Smooth muscle cell (in vitro differentiated cells): ENCODE measurements around the gene CD58. TPM values are rescaled to one million over a fixed set of nuclear protein-coding genes. Genes with fewer than 3 reads are reported as not detected.
"Not testable (repeated sequence)": the region's sequence is repeated elsewhere in the genome, so short reads cannot be mapped to it uniquely, and the experiment has no call there.

Source experiments
- DNase-seq: peaks from one replicate; lab custom pipeline; 2025; ENCODE audit not compliant: unreplicated experiment; lab: John Stamatoyannopoulos, UW
- H2AFZ ChIP-seq: fragments of 200-600 bp; sonication (generic); 2 replicates; pipeline ENCODE4 v1.6.0; 2016; ENCODE audit warnings: antibody characterized with exemption, low read depth, mild to moderate bottlenecking
- H3F3A ChIP-seq: fragments of 200-600 bp; sonication (generic); 2 replicates; pipeline ENCODE4 v1.6.0; 2017; ENCODE audit warnings: antibody characterized with exemption, low read depth
- H3K27ac ChIP-seq: fragments of 200-600 bp; sonication (generic); 2 replicates; pipeline ENCODE4 v1.5.1; 2016; ENCODE audit warnings: low read depth, mild to moderate bottlenecking
- H3K27me3 ChIP-seq: fragments of 200-600 bp; sonication (generic); 2 replicates; pipeline ENCODE4 v1.6.1; 2016; ENCODE audit warnings: low read depth, mild to moderate bottlenecking
- H3K36me3 ChIP-seq: fragments of 200-600 bp; sonication (generic); 2 replicates; pipeline ENCODE4 v1.5.1; 2016; ENCODE audit warnings: low read depth
- H3K4me1 ChIP-seq: fragments of 200-600 bp; sonication (generic); 2 replicates; pipeline ENCODE4 v1.5.1; 2016; ENCODE audit warnings: low read depth
- H3K4me2 ChIP-seq: fragments of 200-600 bp; sonication (generic); 2 replicates; pipeline ENCODE4 v1.6.0; 2016; ENCODE audit warnings: mild to moderate bottlenecking
- H3K4me3 ChIP-seq: fragments of 200-600 bp; sonication (generic); 2 replicates; pipeline ENCODE4 v1.5.1; 2016; ENCODE audit warnings: mild to moderate bottlenecking
- H3K79me2 ChIP-seq: fragments of 200-600 bp; sonication (generic); 2 replicates; pipeline ENCODE4 v1.6.0; 2016; ENCODE audit warnings: low read depth, mild to moderate bottlenecking
- H3K9ac ChIP-seq: fragments of 200-600 bp; sonication (generic); 2 replicates; pipeline ENCODE4 v1.6.0; 2016; ENCODE audit warnings: low read depth
- H3K9me3 ChIP-seq: fragments of 200-600 bp; sonication (generic); replicated peaks from 2 replicates; pipeline ENCODE4 v1.5.1; 2016; ENCODE audit warnings: low read depth
- H4K20me1 ChIP-seq: fragments of 200-600 bp; sonication (generic); 2 replicates; pipeline ENCODE4 v1.6.0; 2016; ENCODE audit warnings: low read depth
- WGBS: methylation state at CpG from one replicate; pipeline ENCODE4 v1.1.7; 2016; ENCODE audit warnings: low lambda C conversion rate; 5-methylcytosine and 5-hydroxymethylcytosine counted together
- polyA plus RNA-seq: library from polyadenylated mRNA; unstranded; fragments of >200 nt; fragmentation: Nextera tagmentation; extraction: Ambion mirVana; gene quantifications from 2 replicates; pipeline ENCODE4 v1.2.1, GENCODE V29; 2016
- total RNA-seq: library from RNA; depleted of rRNA; stranded (reverse); fragments of >200 nt; gene quantifications from 2 replicates; pipeline ENCODE4 v1.2.3, GENCODE V29; 2014
- TF ChIP-seq, protein P1 (sequence below): fragments of 200-600 bp; sonication (generic); IDR thresholded peaks from 2 replicates; pipeline ENCODE4 v1.5.1; 2017; ENCODE audit warnings: borderline replicate concordance, mild to moderate bottlenecking, antibody characterized with exemption; ENCODE audit not compliant: insufficient read depth, poor library complexity, severe bottlenecking

CD58 gene
- total and polyA plus RNA-seq, 2 experiments from 2014 or later, result 33.5 to 43.8 TPM

DNA sequence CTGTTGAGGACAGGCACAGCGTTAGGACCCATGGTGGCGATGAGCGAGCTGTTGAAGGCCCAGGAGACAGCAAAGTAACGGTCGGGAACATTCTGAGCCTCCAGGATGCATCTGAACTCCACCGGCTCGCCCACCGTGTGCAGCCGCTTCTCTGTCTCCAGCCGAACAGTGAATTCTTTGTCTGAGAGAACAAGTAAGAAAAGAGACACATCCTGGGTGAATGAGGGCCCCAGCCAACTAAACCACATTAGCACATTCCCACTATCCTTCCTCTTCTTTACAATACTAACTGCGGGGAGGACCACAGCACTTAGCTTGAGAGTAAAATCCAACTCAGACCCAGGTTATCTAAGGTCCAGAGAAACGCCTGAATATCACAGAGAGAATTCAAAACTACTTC lies 37.3 kb upstream of the CD58 start:
- H3K36me3 ChIP-seq, H3K27ac ChIP-seq, H3K9me3 ChIP-seq, H3F3A ChIP-seq, H3K79me2 ChIP-seq, H4K20me1 ChIP-seq, H3K4me1 ChIP-seq, H3K27me3 ChIP-seq, DNase-seq, H3K9ac ChIP-seq, H2AFZ ChIP-seq, H3K4me3 ChIP-seq, H3K4me2 ChIP-seq: not testable (repeated sequence)
- 83% methylated on average over 11 of the region's 12 CpGs for WGBS

DNA sequence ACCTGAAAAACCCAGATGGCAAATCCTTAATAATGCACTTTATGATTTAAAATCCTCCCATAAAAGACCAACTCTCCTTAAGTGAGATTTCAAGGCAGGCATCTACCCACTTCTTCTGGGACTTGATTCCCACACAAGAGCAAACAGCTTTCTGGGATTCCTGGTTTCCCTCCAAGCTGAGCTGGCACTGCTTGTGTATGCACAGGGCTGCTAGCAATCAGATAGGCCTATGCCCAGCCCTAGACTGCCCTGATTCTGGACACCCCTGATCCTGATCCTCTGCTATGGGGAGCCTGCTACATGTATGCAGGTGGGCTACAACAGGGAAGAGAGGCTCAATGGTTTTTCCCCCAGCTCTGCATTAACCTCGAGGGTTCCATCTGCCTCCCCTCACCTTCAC lies 36.6 kb upstream of the CD58 start:
- H3K4me1 ChIP-seq, H3K9me3 ChIP-seq, H2AFZ ChIP-seq, H3K36me3 ChIP-seq, DNase-seq, H3F3A ChIP-seq, H3K4me2 ChIP-seq, H3K27ac ChIP-seq, H3K4me3 ChIP-seq, H3K79me2 ChIP-seq, H4K20me1 ChIP-seq, H3K27me3 ChIP-seq, H3K9ac ChIP-seq: not testable (repeated sequence)
- WGBS, result 100% methylated on average over 1 of the region's 1 CpG

DNA sequence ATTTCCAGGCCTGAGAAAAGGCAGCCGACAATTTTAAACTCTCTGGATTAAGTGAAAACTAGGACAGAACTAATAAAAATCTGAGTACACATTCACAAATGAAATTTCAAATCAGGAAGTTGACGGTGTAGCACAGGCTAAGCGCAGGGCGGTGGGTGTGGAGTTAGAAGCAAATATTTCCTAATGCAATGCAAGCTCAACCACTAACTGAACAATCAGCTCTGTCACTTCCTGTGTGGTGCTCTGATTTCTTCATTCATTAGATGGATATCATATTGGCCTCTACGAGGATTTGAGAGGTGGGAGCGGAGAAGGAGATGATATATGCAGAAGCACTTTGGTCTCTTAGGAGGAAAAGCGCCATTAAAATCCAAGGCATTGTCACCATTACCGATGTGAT lies 35.2 kb upstream of the CD58 start:
- H3K4me1 ChIP-seq, H3K27me3 ChIP-seq, H3K9ac ChIP-seq, H3K4me3 ChIP-seq, H3K9me3 ChIP-seq, H4K20me1 ChIP-seq, DNase-seq, H3K79me2 ChIP-seq, H3F3A ChIP-seq, H3K36me3 ChIP-seq: not testable (repeated sequence)
- WGBS, result 54% methylated on average over 8 of the region's 8 CpGs
- Histone ChIP-seq H2AFZ (peak overlapping the region; percentile 18), H3K27ac (peak overlapping the region; percentile 52), H3K4me2 (peak overlapping the region; percentile 33)

DNA sequence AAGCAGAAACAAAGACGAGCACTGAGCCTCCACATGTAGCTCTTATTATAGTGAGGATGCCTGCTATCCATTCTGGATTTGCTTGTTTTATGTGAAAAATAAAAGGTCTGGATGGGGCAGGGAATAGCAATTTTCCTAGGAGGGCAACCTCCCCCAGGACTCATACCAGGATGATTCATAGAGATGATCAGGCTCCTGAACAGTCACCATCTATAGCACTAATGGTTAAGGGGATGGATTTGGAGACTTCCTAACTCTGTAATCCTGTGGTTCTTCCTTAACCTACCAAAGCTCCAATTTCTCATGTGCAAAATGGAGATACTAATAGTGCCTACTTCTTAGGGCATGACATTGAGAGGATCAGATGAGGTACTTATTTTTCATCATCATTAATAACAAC lies 34.5 kb upstream of the CD58 start:
- H3K9ac ChIP-seq, result no peak overlapping the region
- no peaks in the 10 kb centered on the region for H3K79me2 ChIP-seq
- no peak for DNase-seq
- H3K27ac ChIP-seq, result peak overlapping the region; percentile 52
- H3K36me3 ChIP-seq, result no peaks in the 10 kb centered on the region
- TF ChIP-seq, protein P1, sequence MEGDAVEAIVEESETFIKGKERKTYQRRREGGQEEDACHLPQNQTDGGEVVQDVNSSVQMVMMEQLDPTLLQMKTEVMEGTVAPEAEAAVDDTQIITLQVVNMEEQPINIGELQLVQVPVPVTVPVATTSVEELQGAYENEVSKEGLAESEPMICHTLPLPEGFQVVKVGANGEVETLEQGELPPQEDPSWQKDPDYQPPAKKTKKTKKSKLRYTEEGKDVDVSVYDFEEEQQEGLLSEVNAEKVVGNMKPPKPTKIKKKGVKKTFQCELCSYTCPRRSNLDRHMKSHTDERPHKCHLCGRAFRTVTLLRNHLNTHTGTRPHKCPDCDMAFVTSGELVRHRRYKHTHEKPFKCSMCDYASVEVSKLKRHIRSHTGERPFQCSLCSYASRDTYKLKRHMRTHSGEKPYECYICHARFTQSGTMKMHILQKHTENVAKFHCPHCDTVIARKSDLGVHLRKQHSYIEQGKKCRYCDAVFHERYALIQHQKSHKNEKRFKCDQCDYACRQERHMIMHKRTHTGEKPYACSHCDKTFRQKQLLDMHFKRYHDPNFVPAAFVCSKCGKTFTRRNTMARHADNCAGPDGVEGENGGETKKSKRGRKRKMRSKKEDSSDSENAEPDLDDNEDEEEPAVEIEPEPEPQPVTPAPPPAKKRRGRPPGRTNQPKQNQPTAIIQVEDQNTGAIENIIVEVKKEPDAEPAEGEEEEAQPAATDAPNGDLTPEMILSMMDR, result no peak
- WGBS, result 87% methylated on average over 1 of the region's 1 CpG
- no peak overlapping the region for H3K4me3 ChIP-seq
- H2AFZ ChIP-seq, result no peak overlapping the region
- no peaks in the 10 kb centered on the region for H3K27me3 ChIP-seq
- H3K4me2 ChIP-seq, result peak overlapping the region; percentile 33
- no peaks in the 10 kb centered on the region for H3F3A ChIP-seq
- H3K4me1 ChIP-seq, result peaks cover 7% of the 10 kb centered on the region
- H4K20me1 ChIP-seq, result no peaks in the 10 kb centered on the region
- H3K9me3 ChIP-seq, result no peaks in the 10 kb centered on the region

DNA sequence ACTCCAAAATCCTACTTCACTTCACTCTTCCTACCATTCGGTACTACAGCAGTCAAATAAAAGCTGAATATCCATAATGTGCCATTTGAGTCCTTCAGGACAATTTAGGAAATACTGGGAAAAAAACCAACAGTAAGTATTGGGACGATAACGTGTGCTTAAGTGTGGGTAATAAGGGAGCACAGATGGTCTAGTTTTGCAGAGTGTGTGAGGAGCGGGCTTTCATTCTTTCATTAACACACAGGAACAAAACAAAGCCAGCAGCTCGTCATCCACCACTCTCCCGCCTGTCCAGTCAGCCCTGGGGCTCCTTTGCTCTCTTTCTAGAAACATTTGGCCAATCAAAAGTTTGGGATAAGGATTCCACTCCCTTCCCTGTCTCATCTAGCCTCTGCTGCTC lies 33.6 kb upstream of the CD58 start:
- H3K9ac ChIP-seq, H3K79me2 ChIP-seq, H4K20me1 ChIP-seq, DNase-seq, H3K27ac ChIP-seq, H3F3A ChIP-seq, H2AFZ ChIP-seq, H3K4me2 ChIP-seq, H3K4me1 ChIP-seq, H3K36me3 ChIP-seq, H3K27me3 ChIP-seq, H3K4me3 ChIP-seq, H3K9me3 ChIP-seq: not testable (repeated sequence)
- WGBS, result 89% methylated on average over 6 of the region's 6 CpGs

DNA sequence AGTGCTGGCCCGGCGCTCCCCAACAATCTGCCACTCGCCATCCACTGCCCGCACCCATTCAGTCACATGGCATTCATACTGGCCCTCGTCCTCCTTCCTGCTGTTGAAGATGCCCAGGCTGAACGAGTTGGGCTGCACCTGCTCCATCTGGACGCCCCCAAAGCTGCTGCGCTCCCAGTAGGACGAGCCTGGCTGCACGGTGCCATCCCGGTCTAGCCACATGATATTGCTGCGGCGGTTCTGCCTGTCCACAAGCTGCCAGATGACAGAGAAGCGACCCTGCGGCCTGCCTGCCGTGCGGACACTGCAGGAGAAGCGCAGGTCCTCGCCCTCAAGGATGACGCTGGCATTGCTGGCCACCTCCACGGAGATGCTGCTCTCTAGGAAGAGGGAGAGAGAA lies 32.8 kb upstream of the CD58 start:
- H3K4me3 ChIP-seq, H3K4me1 ChIP-seq, H2AFZ ChIP-seq, H3K27ac ChIP-seq, H3K9ac ChIP-seq, H4K20me1 ChIP-seq, H3K79me2 ChIP-seq, DNase-seq, H3K36me3 ChIP-seq, H3F3A ChIP-seq, H3K27me3 ChIP-seq, H3K4me2 ChIP-seq, H3K9me3 ChIP-seq: not testable (repeated sequence)
- WGBS, result 98% methylated on average over 21 of the region's 21 CpGs

DNA sequence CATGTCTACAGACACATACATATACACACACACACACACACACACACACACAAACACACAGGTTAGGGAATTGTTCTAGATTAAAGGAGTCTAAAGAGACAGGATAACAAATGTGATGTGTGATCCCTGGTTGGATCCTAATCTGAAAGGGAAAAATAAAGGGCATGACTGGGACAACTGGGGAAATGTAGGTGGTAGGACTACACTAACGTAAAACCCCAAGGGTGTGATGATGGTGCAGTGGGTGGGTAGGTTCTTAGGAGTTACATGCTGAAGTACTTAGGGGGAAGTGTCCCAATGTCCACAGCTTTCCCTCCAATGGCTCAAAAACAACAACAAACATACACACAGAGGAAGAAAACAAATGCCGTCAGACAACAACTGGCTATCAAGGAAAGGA lies 28.5 kb upstream of the CD58 start:
- not testable (repeated sequence) for H3F3A ChIP-seq, H3K4me3 ChIP-seq, H3K9ac ChIP-seq, H3K27ac ChIP-seq, H3K4me1 ChIP-seq, H3K27me3 ChIP-seq, H3K79me2 ChIP-seq, H3K4me2 ChIP-seq, H3K9me3 ChIP-seq, H4K20me1 ChIP-seq, H3K36me3 ChIP-seq, H2AFZ ChIP-seq, DNase-seq
- 94% methylated on average over 2 of the region's 2 CpGs for WGBS

DNA sequence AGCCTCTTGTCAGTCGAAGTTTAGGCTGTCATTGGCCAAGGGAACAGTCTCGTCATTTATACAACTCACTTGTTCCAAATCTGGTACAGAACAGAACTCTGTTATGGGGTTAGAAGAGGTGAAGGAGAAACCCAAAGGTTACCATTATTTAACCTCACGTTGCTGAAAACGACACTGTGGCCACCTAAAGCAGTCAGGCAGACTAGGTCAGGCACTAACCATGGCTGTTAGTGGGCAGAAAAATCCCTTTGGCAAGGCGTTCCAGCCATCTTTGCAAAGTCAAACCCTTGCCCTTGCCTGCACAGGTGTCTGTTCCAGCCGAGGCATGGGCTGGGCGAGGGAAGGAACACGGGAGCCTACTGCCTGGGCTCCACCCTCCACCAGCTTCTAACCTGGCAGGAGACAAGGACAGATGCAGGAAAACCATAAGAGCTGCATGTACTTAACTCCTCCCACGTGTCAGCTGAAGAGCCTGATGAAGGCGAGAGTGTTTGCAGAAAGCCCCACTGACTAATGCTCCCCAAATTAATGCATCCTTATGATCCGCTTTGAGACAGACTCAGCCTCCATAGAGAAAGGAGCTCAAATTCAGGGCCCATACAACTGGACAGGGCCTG lies 27.7 kb upstream of the CD58 start:
- H3K4me3 ChIP-seq, DNase-seq, H3K4me2 ChIP-seq, H3K9me3 ChIP-seq, H3K9ac ChIP-seq, H3K79me2 ChIP-seq, H3K36me3 ChIP-seq, H3K27me3 ChIP-seq, H3F3A ChIP-seq, H3K27ac ChIP-seq, H3K4me1 ChIP-seq, H2AFZ ChIP-seq, H4K20me1 ChIP-seq: not testable (repeated sequence)
- WGBS, result 91% methylated on average over 11 of the region's 11 CpGs
